Measurements from ENCODE around the gene SH2D3A.

The SH2D3A gene

GRCh38 chr19:6767357-6768235, at the start of gene SH2D3A:
Gene SH2D3A, minus strand, starts transcription at chr19:6767435. Its CDS starts 3,687 bp downstream, at chr19:6763748.
- peak within 1 kb of the TSS; percentile 85 for H3K27ac ChIP-seq (ENCODE audit: low read length)

GRCh38 chr19:6813659-6814058, 46.4 kb upstream of the SH2D3A start:
- Histone ChIP-seq H3K27ac (ENCODE audit: low read length) (no peak overlapping the region), H3K36me3 (ENCODE audit: control insufficient read depth in 1 of 2, insufficient read depth in 2 of 2, low read length in 2 of 2) (no peaks in the 10 kb centered on the region), H3K4me1 (ENCODE audit: control insufficient read depth in 1 of 2, insufficient read depth in 2 of 2, low read length in 2 of 2) (no peaks in the 10 kb centered on the region), H3K27me3 (ENCODE audit: low read depth, low read length) (no peaks in the 10 kb centered on the region), H3K4me3 (ENCODE audit: low read depth in 1 of 2, low read length in 2 of 2) (no peak overlapping the region), H3K9me3 (ENCODE audit: control insufficient read depth in 1 of 2, low read length in 2 of 2) (peaks cover 1% of the 10 kb centered on the region in 2 donors)

More at GRCh38 chr19:6767357-6768235, at the start of gene SH2D3A:
- no peaks in the 10 kb centered on the region for H3K36me3 ChIP-seq (ENCODE audit: control insufficient read depth in 1 of 2, insufficient read depth in 2 of 2, low read length in 2 of 2)
- no peaks in the 10 kb centered on the region for H3K27me3 ChIP-seq (ENCODE audit: low read depth, low read length)
- peak within 1 kb of the TSS; percentile 50 to 58 for H3K4me3 ChIP-seq (ENCODE audit: low read depth in 1 of 2, low read length in 2 of 2)
- H3K9me3 ChIP-seq (ENCODE audit: control insufficient read depth in 1 of 2, low read length in 2 of 2), result no peaks in the 10 kb centered on the region
- H3K4me1 ChIP-seq (ENCODE audit: control insufficient read depth in 1 of 2, insufficient read depth in 2 of 2, low read length in 2 of 2), result peaks cover 0 to 18% of the 10 kb centered on the region in 2 donors

- Histone ChIP-seq H3K4me3 (ENCODE audit: low read depth in 1 of 2, low read length in 2 of 2) (no peak overlapping the region), H3K27ac (ENCODE audit: low read length) (no peak overlapping the region), H3K36me3 (ENCODE audit: control insufficient read depth in 1 of 2, insufficient read depth in 2 of 2, low read length in 2 of 2) (no peaks in the 10 kb centered on the region), H3K9me3 (ENCODE audit: control insufficient read depth in 1 of 2, low read length in 2 of 2) (peaks cover 4 to 5% of the 10 kb centered on the region in 2 donors), H3K4me1 (ENCODE audit: control insufficient read depth in 1 of 2, insufficient read depth in 2 of 2, low read length in 2 of 2) (no peaks in the 10 kb centered on the region), H3K27me3 (ENCODE audit: low read depth, low read length) (no peaks in the 10 kb centered on the region)
Observed at GRCh38 chr19:6812612-6813011, 45.4 kb upstream of the SH2D3A start.

- Histone ChIP-seq H3K4me1 (ENCODE audit: control insufficient read depth in 1 of 2, insufficient read depth in 2 of 2, low read length in 2 of 2) (no peaks in the 10 kb centered on the region), H3K27me3 (ENCODE audit: low read depth, low read length) (no peaks in the 10 kb centered on the region), H3K36me3 (ENCODE audit: control insufficient read depth in 1 of 2, insufficient read depth in 2 of 2, low read length in 2 of 2) (no peaks in the 10 kb centered on the region), H3K4me3 (ENCODE audit: low read depth in 1 of 2, low read length in 2 of 2) (no peak overlapping the region), H3K9me3 (ENCODE audit: control insufficient read depth in 1 of 2, low read length in 2 of 2) (peaks cover 4 to 5% of the 10 kb centered on the region in 2 donors), H3K27ac (ENCODE audit: low read length) (no peak overlapping the region)
Observed at GRCh38 chr19:6811906-6812305, 44.7 kb upstream of the SH2D3A start.

GRCh38 chr19:6811378-6811777, 44.1 kb upstream of the SH2D3A start:
- Histone ChIP-seq H3K9me3 (ENCODE audit: control insufficient read depth in 1 of 2, low read length in 2 of 2) (peaks cover 4 to 5% of the 10 kb centered on the region in 2 donors), H3K27ac (ENCODE audit: low read length) (no peak overlapping the region), H3K36me3 (ENCODE audit: control insufficient read depth in 1 of 2, insufficient read depth in 2 of 2, low read length in 2 of 2) (no peaks in the 10 kb centered on the region), H3K27me3 (ENCODE audit: low read depth, low read length) (no peaks in the 10 kb centered on the region), H3K4me3 (ENCODE audit: low read depth in 1 of 2, low read length in 2 of 2) (no peak overlapping the region), H3K4me1 (ENCODE audit: control insufficient read depth in 1 of 2, insufficient read depth in 2 of 2, low read length in 2 of 2) (no peaks in the 10 kb centered on the region)

- Histone ChIP-seq H3K27me3 (ENCODE audit: low read depth, low read length) (no peaks in the 10 kb centered on the region), H3K27ac (ENCODE audit: low read length) (no peak overlapping the region), H3K36me3 (ENCODE audit: control insufficient read depth in 1 of 2, insufficient read depth in 2 of 2, low read length in 2 of 2) (no peaks in the 10 kb centered on the region), H3K4me1 (ENCODE audit: control insufficient read depth in 1 of 2, insufficient read depth in 2 of 2, low read length in 2 of 2) (no peaks in the 10 kb centered on the region), H3K4me3 (ENCODE audit: low read depth in 1 of 2, low read length in 2 of 2) (no peak overlapping the region), H3K9me3 (ENCODE audit: control insufficient read depth in 1 of 2, low read length in 2 of 2) (peaks cover 4 to 5% of the 10 kb centered on the region in 2 donors)
Observed at GRCh38 chr19:6809262-6809661, 42.0 kb upstream of the SH2D3A start.

GRCh38 chr19:6808494-6808893, 41.3 kb upstream of the SH2D3A start:
- Histone ChIP-seq H3K4me1 (ENCODE audit: control insufficient read depth in 1 of 2, insufficient read depth in 2 of 2, low read length in 2 of 2) (no peaks in the 10 kb centered on the region), H3K36me3 (ENCODE audit: control insufficient read depth in 1 of 2, insufficient read depth in 2 of 2, low read length in 2 of 2) (no peaks in the 10 kb centered on the region), H3K27ac (ENCODE audit: low read length) (no peak overlapping the region), H3K9me3 (ENCODE audit: control insufficient read depth in 1 of 2, low read length in 2 of 2) (peaks cover 4 to 5% of the 10 kb centered on the region in 2 donors), H3K4me3 (ENCODE audit: low read depth in 1 of 2, low read length in 2 of 2) (no peak overlapping the region), H3K27me3 (ENCODE audit: low read depth, low read length) (no peaks in the 10 kb centered on the region)

GRCh38 chr19:6807291-6807690, 40.1 kb upstream of the SH2D3A start:
- Histone ChIP-seq H3K36me3 (ENCODE audit: control insufficient read depth in 1 of 2, insufficient read depth in 2 of 2, low read length in 2 of 2) (no peaks in the 10 kb centered on the region), H3K4me3 (ENCODE audit: low read depth in 1 of 2, low read length in 2 of 2) (no peak overlapping the region), H3K9me3 (ENCODE audit: control insufficient read depth in 1 of 2, low read length in 2 of 2) (peaks cover 4 to 5% of the 10 kb centered on the region in 2 donors), H3K4me1 (ENCODE audit: control insufficient read depth in 1 of 2, insufficient read depth in 2 of 2, low read length in 2 of 2) (no peaks in the 10 kb centered on the region), H3K27ac (ENCODE audit: low read length) (no peak overlapping the region), H3K27me3 (ENCODE audit: low read depth, low read length) (no peaks in the 10 kb centered on the region)

- Histone ChIP-seq H3K4me1 (ENCODE audit: control insufficient read depth in 1 of 2, insufficient read depth in 2 of 2, low read length in 2 of 2) (peaks cover under 1 to 4% of the 10 kb centered on the region in 2 donors), H3K4me3 (ENCODE audit: low read depth in 1 of 2, low read length in 2 of 2) (no peak overlapping the region), H3K27me3 (ENCODE audit: low read depth, low read length) (no peaks in the 10 kb centered on the region), H3K36me3 (ENCODE audit: control insufficient read depth in 1 of 2, insufficient read depth in 2 of 2, low read length in 2 of 2) (no peaks in the 10 kb centered on the region), H3K27ac (ENCODE audit: low read length) (no peak overlapping the region), H3K9me3 (ENCODE audit: control insufficient read depth in 1 of 2, low read length in 2 of 2) (peaks cover 4 to 5% of the 10 kb centered on the region in 2 donors)
Observed at GRCh38 chr19:6806488-6806887, 39.3 kb upstream of the SH2D3A start.

- Histone ChIP-seq H3K36me3 (ENCODE audit: control insufficient read depth in 1 of 2, insufficient read depth in 2 of 2, low read length in 2 of 2) (no peaks in the 10 kb centered on the region), H3K27ac (ENCODE audit: low read length) (no peak overlapping the region), H3K9me3 (ENCODE audit: control insufficient read depth in 1 of 2, low read length in 2 of 2) (no peaks in the 10 kb centered on the region), H3K4me1 (ENCODE audit: control insufficient read depth in 1 of 2, insufficient read depth in 2 of 2, low read length in 2 of 2) (peaks cover 5 to 8% of the 10 kb centered on the region in 2 donors), H3K27me3 (ENCODE audit: low read depth, low read length) (no peaks in the 10 kb centered on the region), H3K4me3 (ENCODE audit: low read depth in 1 of 2, low read length in 2 of 2) (no peak overlapping the region)
Observed at GRCh38 chr19:6803036-6803404, 35.8 kb upstream of the SH2D3A start.

GRCh38 chr19:6802336-6803035, 35.3 kb upstream of the SH2D3A start:
- H3K27me3 ChIP-seq (ENCODE audit: low read depth, low read length), result no peaks in the 10 kb centered on the region
- H3K27ac ChIP-seq (ENCODE audit: low read length), result no peak overlapping the region
- no peak overlapping the region for H3K4me3 ChIP-seq (ENCODE audit: low read depth in 1 of 2, low read length in 2 of 2)
- H3K9me3 ChIP-seq (ENCODE audit: control insufficient read depth in 1 of 2, low read length in 2 of 2), result no peaks in the 10 kb centered on the region
- peaks cover 5 to 8% of the 10 kb centered on the region in 2 donors for H3K4me1 ChIP-seq (ENCODE audit: control insufficient read depth in 1 of 2, insufficient read depth in 2 of 2, low read length in 2 of 2)
- no peaks in the 10 kb centered on the region for H3K36me3 ChIP-seq (ENCODE audit: control insufficient read depth in 1 of 2, insufficient read depth in 2 of 2, low read length in 2 of 2)

Measured in muscle layer of duodenum (tissue), 2 donors.